HEK293T (cell line): Measurements from ENCODE around the gene MAN2A1.

ENCODE experiments used
- ARNT ChIP-seq: fragments of 450-650 bp; IDR thresholded peaks from 2 replicates; pipeline ENCODE4 v1.6.1; 2017; ENCODE audit warnings: mild to moderate bottlenecking
- BHLHE40 ChIP-seq: fragments of 450-650 bp; IDR thresholded peaks from 2 replicates; pipeline ENCODE4 v1.6.1; 2016; ENCODE audit warnings: mild to moderate bottlenecking, moderate library complexity, borderline replicate concordance
- ELF4 ChIP-seq: fragments of 450-650 bp; IDR thresholded peaks from 2 replicates; pipeline ENCODE4 v1.6.1; 2017; ENCODE audit warnings: antibody characterized with exemption
- FOXK2 ChIP-seq: fragments of 450-650 bp; IDR thresholded peaks from 2 replicates; pipeline ENCODE4 v1.6.1; 2016; ENCODE audit warnings: mild to moderate bottlenecking
- PKNOX1 ChIP-seq: fragments of 450-650 bp; IDR thresholded peaks from 2 replicates; pipeline ENCODE4 v1.6.1; 2016
- SUZ12 ChIP-seq: fragments of 450-650 bp; IDR thresholded peaks from 2 replicates; pipeline ENCODE4 v1.6.1; 2016; ENCODE audit warnings: mild to moderate bottlenecking
- TARDBP ChIP-seq: fragments of 450-650 bp; IDR thresholded peaks from 2 replicates; pipeline ENCODE4 v1.6.1; 2016

- TF ChIP-seq ELF4, result no peak
- TF ChIP-seq ARNT, result no peak
- TF ChIP-seq FOXK2, result no peak
- no peak for TF ChIP-seq PKNOX1
- no peak for TF ChIP-seq TARDBP
- TF ChIP-seq SUZ12, result no peak
- no peak for TF ChIP-seq BHLHE40
Observed at GRCh38 chr5:109723606-109724005, 33.9 kb downstream of the MAN2A1 start.
